ENCODE measurements around the gene CT55. TPM values are rescaled to one million over a fixed set of nuclear protein-coding genes. Genes with fewer than 3 reads are reported as not detected.
"Not testable (repeated sequence)": the region's sequence is repeated elsewhere in the genome, so short reads cannot be mapped to it uniquely, and the experiment has no call there.

Gene CT55
- total RNA-seq, 1 donor from 2014 or later: 0.34 TPM

DNA sequence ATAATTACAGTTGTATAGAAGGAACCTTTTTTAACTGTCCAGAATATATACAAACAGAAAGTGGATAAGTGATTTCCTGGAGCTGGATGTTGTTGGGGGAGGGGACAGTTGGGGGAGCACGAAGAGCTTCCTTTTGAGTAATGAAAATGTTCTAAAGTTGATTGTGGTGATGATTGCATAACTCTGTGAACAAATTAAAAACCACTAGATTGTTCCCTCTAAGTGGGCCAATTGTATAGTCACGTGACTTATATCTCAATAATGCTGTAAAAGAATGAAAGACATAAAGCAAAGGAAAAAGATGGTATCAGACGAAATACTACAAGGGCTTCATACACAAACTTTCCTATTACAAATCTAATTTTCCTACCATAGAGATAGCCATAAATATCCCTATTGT is 2.7 kb downstream of the CT55 start:
- DNase-seq: no peak
- Mint-ChIP-seq H3K9me3 (ENCODE audit: unreplicated experiment) (no peaks in the 10 kb centered on the region), H3K27ac (ENCODE audit: unreplicated experiment) (no peak overlapping the region), H3K4me1 (ENCODE audit: low read depth, unreplicated experiment) (no peaks in the 10 kb centered on the region), H3K36me3 (ENCODE audit: unreplicated experiment) (no peaks in the 10 kb centered on the region), H3K27me3 (ENCODE audit: unreplicated experiment) (no peaks in the 10 kb centered on the region), H3K4me3 (ENCODE audit: unreplicated experiment) (no peak overlapping the region)
- TF ChIP-seq CTCF (IDR thresholded peaks at IDR 0.05; ENCODE audit: partially characterized antibody, unreplicated experiment): no peak

- not testable (repeated sequence) for DNase-seq; H3K36me3 Mint-ChIP-seq (ENCODE audit: unreplicated experiment); H3K4me1 Mint-ChIP-seq (ENCODE audit: low read depth, unreplicated experiment); H3K27me3 Mint-ChIP-seq (ENCODE audit: unreplicated experiment); H3K4me3 Mint-ChIP-seq (ENCODE audit: unreplicated experiment); H3K9me3 Mint-ChIP-seq (ENCODE audit: unreplicated experiment); H3K27ac Mint-ChIP-seq (ENCODE audit: unreplicated experiment)
Observed at GRCh38 chrX:135154688-135155087, 16.5 kb downstream of the CT55 start.

GRCh38 chrX:135126145-135126544 is 45.1 kb downstream of the CT55 start:
- not testable (repeated sequence) for H3K4me3 Mint-ChIP-seq (ENCODE audit: unreplicated experiment); DNase-seq; H3K27me3 Mint-ChIP-seq (ENCODE audit: unreplicated experiment); H3K9me3 Mint-ChIP-seq (ENCODE audit: unreplicated experiment); H3K36me3 Mint-ChIP-seq (ENCODE audit: unreplicated experiment); H3K27ac Mint-ChIP-seq (ENCODE audit: unreplicated experiment); H3K4me1 Mint-ChIP-seq (ENCODE audit: low read depth, unreplicated experiment)

DNA sequence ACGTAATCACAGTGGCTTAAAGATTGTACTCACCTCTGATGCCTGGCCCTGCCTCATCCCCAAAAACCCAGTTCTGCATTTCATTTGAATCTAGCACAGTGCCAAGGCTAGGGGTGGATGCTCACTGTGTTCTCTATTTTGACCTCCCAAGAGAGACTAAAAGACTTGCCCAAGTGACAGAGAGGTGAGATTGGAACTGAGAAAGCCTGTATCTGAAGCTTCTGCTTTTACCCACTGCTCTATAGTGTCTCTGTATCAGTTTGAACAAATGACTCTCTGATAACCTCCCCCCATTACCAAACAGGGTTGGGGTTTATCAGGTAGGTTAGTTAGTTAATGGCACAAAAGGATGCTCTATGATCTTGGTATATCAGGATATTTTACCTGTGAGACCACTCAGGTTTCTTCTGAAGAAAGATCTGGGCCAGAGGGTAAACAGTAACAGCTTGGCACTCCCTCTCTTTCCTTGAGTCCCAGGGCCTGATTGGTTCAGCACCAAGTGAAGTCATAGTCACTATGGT is 51.1 kb downstream of the CT55 start, which contains the start of gene ETDB:
Gene ETDB (minus strand): TSS at position 471 of the 521 bp plus-strand sequence. CDS start 1,265 bp downstream, outside the sequence.
- not testable (repeated sequence) for H3K9me3 Mint-ChIP-seq (ENCODE audit: unreplicated experiment); H3K27ac Mint-ChIP-seq (ENCODE audit: unreplicated experiment); H3K27me3 Mint-ChIP-seq (ENCODE audit: unreplicated experiment); DNase-seq; H3K36me3 Mint-ChIP-seq (ENCODE audit: unreplicated experiment); H3K4me3 Mint-ChIP-seq (ENCODE audit: unreplicated experiment); H3K4me1 Mint-ChIP-seq (ENCODE audit: low read depth, unreplicated experiment)

GRCh38 chrX:135116064-135116463 is 55.1 kb downstream of the CT55 start:
- H3K9me3 Mint-ChIP-seq (ENCODE audit: unreplicated experiment); H3K27me3 Mint-ChIP-seq (ENCODE audit: unreplicated experiment); H3K4me3 Mint-ChIP-seq (ENCODE audit: unreplicated experiment); H3K4me1 Mint-ChIP-seq (ENCODE audit: low read depth, unreplicated experiment); H3K27ac Mint-ChIP-seq (ENCODE audit: unreplicated experiment); DNase-seq; H3K36me3 Mint-ChIP-seq (ENCODE audit: unreplicated experiment): not testable (repeated sequence)

GRCh38 chrX:135114392-135114791 is 56.8 kb downstream of the CT55 start:
- Mint-ChIP-seq H3K27me3 (ENCODE audit: unreplicated experiment) (no peaks in the 10 kb centered on the region), H3K4me1 (ENCODE audit: low read depth, unreplicated experiment) (no peaks in the 10 kb centered on the region), H3K9me3 (ENCODE audit: unreplicated experiment) (no peaks in the 10 kb centered on the region), H3K27ac (ENCODE audit: unreplicated experiment) (no peak overlapping the region), H3K4me3 (ENCODE audit: unreplicated experiment) (no peak overlapping the region), H3K36me3 (ENCODE audit: unreplicated experiment) (no peaks in the 10 kb centered on the region)
- DNase-seq: no peak
- TF ChIP-seq CTCF (IDR thresholded peaks at IDR 0.05; ENCODE audit: partially characterized antibody, unreplicated experiment): no peak

DNA sequence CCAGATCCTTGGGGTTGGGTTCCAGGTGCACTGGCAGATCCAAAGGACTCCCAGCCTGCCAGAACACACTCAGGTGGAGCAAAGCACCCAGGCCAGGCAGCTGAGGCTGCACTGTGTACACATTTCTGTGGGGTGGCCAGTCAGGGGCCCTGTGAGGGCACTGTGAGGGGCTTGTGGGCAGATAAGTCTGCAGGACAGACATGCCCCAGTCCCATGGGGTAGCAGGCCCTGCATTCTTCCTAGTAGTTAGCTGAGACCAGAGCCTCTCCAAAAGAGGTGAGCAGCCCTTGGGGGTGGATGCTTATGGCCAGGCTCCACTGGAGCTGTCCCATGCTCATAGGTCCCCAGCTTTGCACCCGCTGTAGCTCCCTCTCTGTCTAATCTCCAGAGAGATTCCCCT is 58.5 kb downstream of the CT55 start:
- no peaks in the 10 kb centered on the region for H3K9me3 Mint-ChIP-seq (ENCODE audit: unreplicated experiment)
- no peaks in the 10 kb centered on the region for H3K27me3 Mint-ChIP-seq (ENCODE audit: unreplicated experiment)
- H3K36me3 Mint-ChIP-seq (ENCODE audit: unreplicated experiment): no peaks in the 10 kb centered on the region
- no peak for DNase-seq
- no peak for TF ChIP-seq CTCF (IDR thresholded peaks at IDR 0.05; ENCODE audit: partially characterized antibody, unreplicated experiment)
- H3K4me3 Mint-ChIP-seq (ENCODE audit: unreplicated experiment): no peak overlapping the region
- no peaks in the 10 kb centered on the region for H3K4me1 Mint-ChIP-seq (ENCODE audit: low read depth, unreplicated experiment)
- H3K27ac Mint-ChIP-seq (ENCODE audit: unreplicated experiment): no peak overlapping the region

Measured in glutamatergic neuron (in vitro differentiated cells).